Brain microvascular endothelial cell (primary cell): ENCODE results near the gene ADORA1.

Experiments
- DNase-seq: peaks from one replicate; pipeline ENCODE4 v3.0.0-alpha.2; 2020
- H3K27ac ChIP-seq: fragments of 250-450 bp; sonication (Bioruptor Pico); 2 replicates; pipeline ENCODE4 v1.5.1; 2020; ENCODE audit warnings: mild to moderate bottlenecking, moderate library complexity
- H3K27me3 ChIP-seq: fragments of 250-450 bp; sonication (Bioruptor Pico); replicated peaks from 2 replicates; pipeline ENCODE4 v1.5.1; 2020; ENCODE audit warnings: mild to moderate bottlenecking
- H3K36me3 ChIP-seq: fragments of 250-450 bp; sonication (Bioruptor Pico); replicated peaks from 2 replicates; pipeline ENCODE4 v1.5.1; 2020; ENCODE audit warnings: mild to moderate bottlenecking
- H3K4me3 ChIP-seq: 2 replicates; pipeline ENCODE4 v1.5.1; 2011; ENCODE audit warnings: low read depth, mild to moderate bottlenecking, control low read depth, low read length, moderate library complexity
- in situ Hi-C: cut with HindIII; loops from 2 replicates; pipeline ENCODE4 v1.10.0; 2017; ENCODE audit warnings: low sequenced_read_pairs, low pct_ligation_motif_present
- TF ChIP-seq, protein P1 (sequence below): IDR thresholded peaks from 2 replicates; pipeline ENCODE4 v1.5.1; 2011; ENCODE audit warnings: low read depth, mild to moderate bottlenecking, moderate library complexity, low read length, control low read depth, inconsistent platforms; ENCODE audit errors: missing control alignments

ADORA1 gene

DNA sequence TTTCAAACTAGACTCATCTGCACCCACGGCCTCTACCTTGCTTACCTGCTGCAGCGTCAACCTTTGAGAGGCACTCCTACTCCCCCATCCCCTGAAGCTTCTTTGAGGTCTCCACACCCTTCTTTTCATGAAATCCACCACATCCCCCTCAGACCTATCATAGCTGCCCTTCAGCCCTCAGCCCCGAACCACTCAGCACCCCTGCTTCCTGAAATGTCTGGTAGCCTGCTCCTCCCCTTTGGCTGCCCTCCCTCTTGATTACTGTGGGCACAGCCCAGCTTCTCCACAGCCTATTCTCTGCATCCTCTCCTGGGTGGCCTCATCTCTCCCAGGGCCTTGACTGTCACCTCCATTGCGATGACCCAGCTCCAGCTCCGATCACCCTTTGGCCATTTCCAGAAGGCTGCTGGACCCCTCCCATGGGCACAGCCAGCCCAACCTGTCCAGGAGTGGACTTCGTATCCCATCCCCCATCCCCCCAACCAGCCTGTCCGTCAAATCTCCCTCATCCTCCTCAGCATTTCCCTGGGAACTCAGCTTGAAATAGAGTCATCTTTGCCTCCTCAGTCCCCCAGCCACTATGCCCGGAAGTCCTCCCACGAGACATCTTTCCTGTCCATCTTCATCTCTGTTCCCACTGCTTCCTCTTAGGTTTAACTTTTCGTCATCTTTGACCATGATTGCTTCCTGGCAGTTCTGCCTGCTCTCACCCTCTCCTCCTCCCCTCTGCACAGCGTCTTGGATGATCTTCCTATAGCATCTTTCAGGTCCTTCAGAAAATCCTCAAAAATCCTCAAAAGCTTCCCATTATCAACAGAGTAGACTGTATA, 6.1 kb upstream of the ADORA1 start:
- in situ Hi-C loops = no loop called here
- no peak for DNase-seq
- Histone ChIP-seq H3K27ac (no peak overlapping the region), H3K27me3 (peaks cover 31% of the 10 kb centered on the region), H3K36me3 (no peaks in the 10 kb centered on the region), H3K4me3 (no peak overlapping the region)
- TF ChIP-seq, protein P1, sequence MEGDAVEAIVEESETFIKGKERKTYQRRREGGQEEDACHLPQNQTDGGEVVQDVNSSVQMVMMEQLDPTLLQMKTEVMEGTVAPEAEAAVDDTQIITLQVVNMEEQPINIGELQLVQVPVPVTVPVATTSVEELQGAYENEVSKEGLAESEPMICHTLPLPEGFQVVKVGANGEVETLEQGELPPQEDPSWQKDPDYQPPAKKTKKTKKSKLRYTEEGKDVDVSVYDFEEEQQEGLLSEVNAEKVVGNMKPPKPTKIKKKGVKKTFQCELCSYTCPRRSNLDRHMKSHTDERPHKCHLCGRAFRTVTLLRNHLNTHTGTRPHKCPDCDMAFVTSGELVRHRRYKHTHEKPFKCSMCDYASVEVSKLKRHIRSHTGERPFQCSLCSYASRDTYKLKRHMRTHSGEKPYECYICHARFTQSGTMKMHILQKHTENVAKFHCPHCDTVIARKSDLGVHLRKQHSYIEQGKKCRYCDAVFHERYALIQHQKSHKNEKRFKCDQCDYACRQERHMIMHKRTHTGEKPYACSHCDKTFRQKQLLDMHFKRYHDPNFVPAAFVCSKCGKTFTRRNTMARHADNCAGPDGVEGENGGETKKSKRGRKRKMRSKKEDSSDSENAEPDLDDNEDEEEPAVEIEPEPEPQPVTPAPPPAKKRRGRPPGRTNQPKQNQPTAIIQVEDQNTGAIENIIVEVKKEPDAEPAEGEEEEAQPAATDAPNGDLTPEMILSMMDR = no peak

- Histone ChIP-seq H3K4me3 (no peak overlapping the region), H3K27ac (no peak overlapping the region), H3K36me3 (no peaks in the 10 kb centered on the region), H3K27me3 (peaks cover 39% of the 10 kb centered on the region)
- in situ Hi-C loops = no loop called here
- no peak for DNase-seq
- TF ChIP-seq, protein P1 = no peak
These were observed 5.4 kb upstream of the ADORA1 start for GRCh38 chr1:203122159-203122558.

DNA sequence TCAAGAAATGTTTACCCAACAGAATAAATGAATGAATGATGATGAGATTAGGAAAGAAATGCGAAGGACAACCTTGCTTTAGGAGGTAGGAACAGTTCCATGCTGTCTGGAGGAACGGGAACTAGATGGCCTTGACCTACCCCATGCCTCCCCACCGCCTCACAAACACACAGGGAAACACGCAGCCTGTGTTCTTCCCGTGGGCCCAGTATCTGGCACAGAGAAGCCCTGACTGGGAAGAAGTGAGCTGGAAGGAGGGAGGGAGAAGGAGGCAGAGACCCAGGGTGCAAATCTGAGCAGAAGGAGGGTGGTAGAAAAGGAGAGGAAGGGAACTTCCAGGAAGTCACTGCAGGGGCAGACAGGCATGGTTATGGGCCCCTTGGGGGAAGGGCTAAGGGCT, 3.5 kb upstream of the ADORA1 start:
- in situ Hi-C loops = no loop called here
- Histone ChIP-seq H3K27me3 (peaks cover 44% of the 10 kb centered on the region), H3K27ac (no peak overlapping the region), H3K36me3 (no peaks in the 10 kb centered on the region), H3K4me3 (no peak overlapping the region)
- TF ChIP-seq, protein P1 = no peak
- no peak for DNase-seq

GRCh38 chr1:203124546-203125317, 2.8 kb upstream of the ADORA1 start:
- in situ Hi-C loops = no loop called here
- DNase-seq = no peak
- H3K27me3 ChIP-seq = peaks cover 41% of the 10 kb centered on the region

DNA sequence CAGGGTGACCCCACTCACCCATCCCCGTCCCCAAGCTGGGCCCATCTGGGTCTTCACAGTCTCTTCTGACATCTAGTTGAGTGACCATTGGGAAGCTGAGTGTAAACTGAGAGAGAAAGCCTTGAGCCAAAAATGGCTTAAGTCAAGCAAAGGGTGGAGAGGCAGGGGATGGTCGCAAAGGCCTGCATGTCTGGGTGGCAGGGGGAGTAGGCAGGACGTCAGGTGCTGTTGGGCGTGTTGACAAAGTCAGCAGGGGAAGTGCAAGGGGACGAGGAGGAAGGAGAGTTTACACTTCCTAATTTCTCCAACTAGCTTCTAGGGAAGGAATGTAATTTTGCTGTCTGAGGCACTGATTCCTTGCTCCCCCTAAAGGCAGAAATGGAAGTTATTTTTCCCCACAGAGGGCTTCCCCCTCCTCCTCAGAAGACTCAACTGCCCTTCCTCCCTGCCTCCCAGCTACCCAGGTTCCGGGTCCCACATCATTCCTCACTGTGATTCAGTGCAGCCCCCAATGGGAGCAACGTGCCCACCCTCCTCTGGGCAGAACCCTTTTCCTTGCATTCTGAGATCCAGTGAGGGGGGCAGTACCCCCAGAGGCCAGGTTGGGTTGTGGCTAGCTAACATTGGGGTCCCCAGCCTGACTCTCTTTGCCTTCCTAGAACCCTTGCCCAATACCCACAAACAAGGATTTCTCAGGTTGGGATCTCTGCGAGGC, 1.2 kb upstream of the ADORA1 start:
- H3K27me3 ChIP-seq = peaks cover 40% of the 10 kb centered on the region
- in situ Hi-C loops = no loop called here
- no peak overlapping the region for H3K27ac ChIP-seq
- no peak for DNase-seq
- TF ChIP-seq, protein P1 = peak; percentile 60
- no peak overlapping the region for H3K4me3 ChIP-seq
- no peaks in the 10 kb centered on the region for H3K36me3 ChIP-seq

More at GRCh38 chr1:203124546-203125317, 2.8 kb upstream of the ADORA1 start:
- Histone ChIP-seq H3K4me3 (no peak overlapping the region), H3K36me3 (no peaks in the 10 kb centered on the region), H3K27ac (no peak overlapping the region)
- TF ChIP-seq, protein P1 = no peak
